GM12891 (cell line): Measurements from ENCODE around the gene SHROOM3.

ENCODE experiments used
- POLR2A ChIP-seq: IDR thresholded peaks from 2 replicates; pipeline ENCODE4 v1.6.1; 2011; ENCODE audit warnings: low read depth, low read length, control low read depth
- POLR2AphosphoS5 ChIP-seq: IDR thresholded peaks from 2 replicates; pipeline ENCODE4 v1.6.1; 2011; ENCODE audit warnings: low read depth, low read length, control low read depth
- POU2F2 ChIP-seq: IDR thresholded peaks from 2 replicates; pipeline ENCODE4 v1.6.1; 2011; ENCODE audit warnings: low read depth, mild to moderate bottlenecking, control low read depth, low read length, moderate library complexity
- SPI1 ChIP-seq: IDR thresholded peaks from 2 replicates; pipeline ENCODE4 v1.6.1; 2011; ENCODE audit warnings: low read depth, low read length, control low read depth
- TAF1 ChIP-seq: IDR thresholded peaks from 2 replicates; pipeline ENCODE4 v1.6.1; 2011; ENCODE audit warnings: low read depth, low read length, control low read depth

- TF ChIP-seq POLR2A (no peak), POU2F2 (no peak), POLR2AphosphoS5 (no peak), SPI1 (no peak), TAF1 (no peak)
These were observed 24.3 kb downstream of the SHROOM3 start for GRCh38 chr4:76459291-76459723.
